Heart left ventricle (tissue), 13 donors: ENCODE measurements around the gene DCTPP1.

Experiments used
- CTCF ChIP-seq, 12 donors: fragments of 200-600 bp; sonication (generic) in 4 of 12; IDR thresholded peaks; one replicate each; pipeline versions ENCODE4 v1.5.0 to v1.8.0; 2018 to 2022; ENCODE audit warnings: antibody characterized with exemption in 12 of 12, mild to moderate bottlenecking in 5 of 12
- POLR2A ChIP-seq, 2 donors: fragments of 450-650 bp; IDR thresholded peaks; one replicate each; pipeline ENCODE4 v1.6.1; 2017; ENCODE audit warnings: antibody characterized with exemption in 2 of 2, mild to moderate bottlenecking in 2 of 2, moderate library complexity in 2 of 2
- donor health status: ischemic (EF 13 %, LVEDD 7.1; RV severe dilation, severe dysfunction).
- donor health status: DM: no; HTN: yes; CAD: no.
- donor health status: DM: no; HTN: no; CAD: no.
- donor health status: ischemic (EF 25% LVEDD 6.9; RV normal size, moderate dysfunction).
- donor health status: ischemic (EF 25% LVEDD 5.7; RV mildly dilated, moderate dysfunction).
- donor health status: ischemic (EF 35%, LVEDD 5.7; RV mildly dilated, moderate dysfunction).
- donor health status: nonischemic (EF 11% LVEDD 7.7; RV severe dilation, severe dysfunction).
- donor health status: DM: yes; HTN: yes; CAD: no.
- donor health status: PGD.
- donor health status: ischemic (EF 29% LVEDD 5.4; RV normal size, mild dysfunction).
- donor health status: nonischemic (EF 23%, LVEDD 6.1; RV moderate dilation, normal function).

- no peak for TF ChIP-seq CTCF (IDR thresholded peaks at IDR 0.05)
- no peak for TF ChIP-seq POLR2A (IDR thresholded peaks at IDR 0.05)
These were observed 44.9 kb upstream of the DCTPP1 start for GRCh38 chr16:30474684-30475083.
